NCI-H146 (cell line): Measurements from ENCODE around the gene RIPK4.
"Not testable (repeated sequence)": the region's sequence is repeated elsewhere in the genome, so short reads cannot be mapped to it uniquely, and the experiment has no call there.

Experiments
- DNase-seq: peaks from one replicate; lab custom pipeline; 2025; lab: John Stamatoyannopoulos, UW

Gene RIPK4

DNA sequence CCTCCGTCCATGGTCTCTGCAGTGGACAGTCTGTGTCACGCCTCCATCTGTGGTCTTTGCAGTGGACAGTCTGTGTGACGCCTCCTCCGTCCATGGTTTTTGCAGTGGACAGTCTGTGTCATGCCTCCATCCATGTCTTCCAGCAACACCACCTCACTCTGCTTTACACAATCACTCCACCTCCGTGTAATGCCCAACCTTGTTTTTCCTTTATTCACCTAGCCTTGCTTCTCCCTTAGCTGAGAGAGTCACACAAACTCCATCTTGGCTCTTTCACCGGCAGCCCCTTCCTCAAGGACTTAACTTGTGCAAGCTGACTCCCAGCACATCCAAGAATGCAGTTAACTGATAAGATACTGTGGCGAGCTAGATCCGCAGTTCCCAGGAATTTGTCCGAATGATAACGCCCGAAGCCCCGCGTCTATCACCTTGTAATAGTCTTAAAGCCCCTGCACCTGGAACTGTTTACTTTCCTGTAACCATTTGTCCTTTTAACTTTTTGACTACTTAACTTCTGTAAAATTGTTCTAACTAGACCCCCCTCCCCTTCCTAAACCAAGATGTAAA lies 52.5 kb downstream of the RIPK4 start:
- DNase-seq, result not testable (repeated sequence)

DNA sequence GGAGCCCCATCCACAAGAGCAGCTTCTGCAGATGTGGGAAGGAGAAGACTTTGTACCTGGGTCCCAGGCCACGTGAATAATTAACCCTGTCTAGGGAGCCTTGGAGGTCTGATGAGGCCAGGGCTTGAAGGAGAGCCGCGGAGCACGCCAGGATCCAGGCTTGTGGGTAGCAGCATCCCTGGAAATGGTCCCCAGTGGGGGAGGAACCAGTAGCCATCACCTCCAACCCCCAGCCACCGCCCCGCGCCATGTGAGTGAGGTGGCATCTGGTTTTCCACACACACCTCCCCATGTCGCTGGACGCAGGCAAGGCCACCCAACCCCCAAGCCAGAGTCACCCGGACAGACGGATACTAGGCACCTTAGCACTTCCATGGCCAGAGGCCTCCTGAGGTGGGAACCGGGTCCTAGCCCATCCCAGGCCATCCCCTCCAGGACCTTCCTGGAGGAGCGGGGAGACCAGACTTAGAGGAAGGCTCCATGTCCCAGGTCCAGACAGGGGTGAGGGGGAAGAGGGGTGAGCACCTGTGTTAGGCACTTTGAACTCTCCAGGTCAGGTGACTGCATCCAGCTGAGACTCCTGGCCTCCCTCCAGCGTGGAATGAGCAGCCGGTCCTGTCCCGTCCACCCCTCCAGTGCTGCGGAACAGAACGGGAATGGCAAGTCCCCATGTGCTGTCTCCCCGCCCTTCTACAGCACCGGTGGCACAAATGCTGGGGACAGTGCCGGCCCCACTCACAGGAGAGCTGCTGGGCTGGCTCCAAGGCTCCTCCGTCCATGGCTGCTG lies 53.2 kb downstream of the RIPK4 start:
- DNase-seq, result no peak

DNA sequence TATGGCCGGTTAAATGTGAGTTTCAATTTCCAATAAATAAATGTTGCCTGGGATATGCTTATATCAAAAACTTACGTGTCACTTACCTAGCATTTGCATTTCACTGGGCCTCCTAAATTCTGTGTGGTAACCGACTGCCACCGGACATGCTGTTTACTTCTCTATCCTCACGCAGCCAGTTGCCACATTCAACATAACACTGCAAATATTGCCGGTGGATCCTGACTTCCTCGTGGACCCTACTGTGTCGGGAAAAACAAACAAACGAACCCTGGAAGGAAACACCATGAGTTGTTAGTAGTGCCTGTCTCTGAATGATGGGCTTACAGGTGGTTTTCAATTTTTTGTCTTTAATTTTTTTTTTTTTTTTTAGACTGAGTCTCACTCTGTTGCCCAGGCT lies 54.1 kb downstream of the RIPK4 start:
- DNase-seq, result no peak

DNA sequence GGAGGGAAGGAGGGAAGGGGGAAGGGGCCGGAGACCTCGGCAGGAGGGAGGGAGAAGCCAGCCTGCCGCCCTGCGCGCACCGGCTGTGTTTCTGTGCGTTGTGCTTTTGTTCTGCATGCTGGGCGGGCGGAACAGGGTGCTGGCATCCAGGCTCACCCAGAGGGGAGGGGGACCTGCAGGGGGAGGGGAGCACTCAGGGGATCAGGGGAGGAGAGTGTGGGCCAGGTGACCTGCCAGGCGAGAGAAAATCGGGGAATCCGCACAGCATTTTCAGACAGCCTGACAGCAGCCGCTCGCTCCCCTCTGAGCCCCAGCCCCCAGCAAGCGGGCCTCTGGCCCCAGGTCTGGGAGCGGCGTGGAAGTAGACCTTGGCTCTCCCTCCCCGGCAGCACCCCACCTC lies 54.7 kb downstream of the RIPK4 start:
- no peak for DNase-seq

DNA sequence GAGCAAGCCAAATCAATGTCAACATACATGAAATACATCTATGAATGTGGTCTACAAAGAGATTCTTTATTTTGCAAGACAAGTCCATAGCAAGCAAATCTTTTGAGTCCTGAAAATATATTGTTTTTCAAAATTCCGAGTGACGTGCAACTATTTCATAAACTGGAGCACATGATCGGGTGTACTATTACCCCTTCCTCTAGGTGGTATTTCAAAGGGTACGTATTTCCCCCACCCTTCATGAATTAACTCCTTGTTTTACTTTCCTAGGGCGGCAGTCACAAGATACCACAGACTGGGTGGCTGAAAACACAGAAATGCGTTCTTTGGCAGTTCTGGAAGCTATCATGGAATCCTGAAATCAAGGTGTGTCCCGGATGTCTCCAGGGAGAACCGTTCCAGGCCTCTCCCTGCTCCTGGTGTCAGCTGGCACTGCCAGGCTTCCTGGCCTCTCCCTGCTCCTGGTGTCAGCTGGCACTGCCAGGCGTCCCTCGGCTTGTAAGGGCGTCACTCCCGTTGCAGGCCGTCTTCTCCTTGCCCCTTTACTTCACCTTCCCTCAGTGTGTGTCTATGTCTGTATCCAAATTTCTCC lies 55.3 kb downstream of the RIPK4 start:
- DNase-seq, result no peak

DNA sequence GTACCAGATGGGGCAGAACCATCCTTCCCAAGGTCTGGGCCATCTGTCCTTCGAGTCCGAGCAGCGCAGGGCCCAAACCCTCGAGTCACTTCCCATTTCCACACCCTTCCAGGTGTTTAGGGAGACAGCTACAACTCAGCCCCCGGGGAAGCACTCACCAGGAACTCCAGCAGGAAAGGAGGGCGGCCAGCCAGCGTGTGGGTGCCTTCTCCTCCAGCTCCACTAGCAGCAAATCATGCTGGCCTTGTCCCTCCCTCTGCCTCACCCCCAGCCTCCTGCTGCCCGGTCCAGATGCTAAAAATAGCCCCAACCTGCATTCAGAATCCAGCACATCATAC lies 56.1 kb downstream of the RIPK4 start:
- DNase-seq, result no peak

DNA sequence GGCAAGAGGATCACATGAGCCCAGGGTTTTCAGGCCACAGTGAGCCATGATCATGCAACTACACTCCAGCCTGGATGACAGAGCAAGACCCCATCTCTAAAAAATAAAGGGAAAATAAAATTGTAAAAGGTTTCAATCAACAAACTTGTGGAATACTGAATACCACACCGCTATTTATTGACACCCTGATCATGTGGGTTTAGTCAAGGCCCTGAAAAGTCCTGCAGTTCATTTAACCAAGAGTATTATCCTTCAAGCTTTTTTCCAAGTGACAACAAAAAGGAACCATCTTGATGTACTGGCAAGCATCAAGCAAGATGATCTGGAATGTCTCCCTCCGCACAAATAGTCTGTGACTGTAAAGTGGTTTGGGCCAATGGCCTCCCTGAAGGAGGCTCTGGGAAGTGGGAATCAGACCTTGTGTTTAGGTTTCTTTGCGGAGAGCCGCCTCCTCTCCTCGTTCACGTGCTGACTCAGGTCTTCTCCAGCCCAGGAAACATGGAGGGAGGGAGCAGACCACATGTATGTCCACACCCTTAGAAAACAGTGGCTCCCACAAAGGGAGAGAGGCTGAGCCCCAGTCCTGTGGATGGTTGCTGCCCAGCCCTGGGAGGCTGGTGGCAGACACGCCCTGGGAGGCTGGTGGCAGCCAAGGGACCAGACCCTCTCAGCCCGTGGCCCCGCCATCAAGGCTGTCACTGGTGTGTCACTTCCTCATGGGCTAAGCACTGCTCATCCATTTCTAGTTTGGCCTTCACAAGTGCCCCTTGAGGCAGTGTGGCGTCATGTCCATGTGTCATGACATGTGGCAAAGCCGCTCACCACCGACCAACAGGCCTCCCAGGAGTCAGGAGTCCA lies 56.7 kb downstream of the RIPK4 start:
- no peak for DNase-seq

DNA sequence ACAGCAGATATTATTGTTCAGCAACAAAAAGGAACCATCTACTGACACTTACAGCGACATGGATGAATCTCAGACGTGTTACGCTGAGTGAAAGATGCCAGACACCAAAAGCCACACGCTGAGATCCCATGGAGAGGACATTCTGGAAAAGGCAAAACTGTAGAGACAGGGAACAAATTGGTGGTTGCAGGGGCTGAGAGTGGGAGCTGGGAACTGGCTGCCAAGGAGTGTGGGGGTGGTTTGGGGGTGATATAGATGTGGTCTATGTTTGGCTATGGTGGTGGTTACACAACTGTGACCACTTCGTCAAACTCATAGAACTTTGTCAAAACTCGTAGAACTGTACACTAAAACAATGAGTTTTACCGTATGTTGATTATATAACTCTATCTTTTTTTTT lies 57.7 kb downstream of the RIPK4 start:
- DNase-seq, result no peak

DNA sequence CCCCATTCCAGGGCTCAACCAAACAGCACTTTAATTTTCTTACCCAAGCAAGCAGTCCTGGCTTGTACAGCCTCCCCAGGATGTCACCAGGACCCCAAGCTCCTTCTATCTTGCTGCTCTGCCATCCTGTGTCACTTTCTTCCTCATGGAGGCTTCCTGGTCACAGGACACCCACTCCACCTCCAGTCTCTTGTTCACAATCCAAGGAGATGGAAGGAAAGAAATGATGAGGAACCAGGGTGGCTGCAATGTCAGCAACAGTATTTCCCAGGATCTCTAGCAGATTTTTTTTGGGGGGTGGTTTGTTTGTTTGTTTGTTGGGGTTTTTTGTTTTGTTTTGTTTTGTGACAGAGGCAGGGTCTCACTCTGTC lies 58.9 kb downstream of the RIPK4 start:
- DNase-seq, result no peak

DNA sequence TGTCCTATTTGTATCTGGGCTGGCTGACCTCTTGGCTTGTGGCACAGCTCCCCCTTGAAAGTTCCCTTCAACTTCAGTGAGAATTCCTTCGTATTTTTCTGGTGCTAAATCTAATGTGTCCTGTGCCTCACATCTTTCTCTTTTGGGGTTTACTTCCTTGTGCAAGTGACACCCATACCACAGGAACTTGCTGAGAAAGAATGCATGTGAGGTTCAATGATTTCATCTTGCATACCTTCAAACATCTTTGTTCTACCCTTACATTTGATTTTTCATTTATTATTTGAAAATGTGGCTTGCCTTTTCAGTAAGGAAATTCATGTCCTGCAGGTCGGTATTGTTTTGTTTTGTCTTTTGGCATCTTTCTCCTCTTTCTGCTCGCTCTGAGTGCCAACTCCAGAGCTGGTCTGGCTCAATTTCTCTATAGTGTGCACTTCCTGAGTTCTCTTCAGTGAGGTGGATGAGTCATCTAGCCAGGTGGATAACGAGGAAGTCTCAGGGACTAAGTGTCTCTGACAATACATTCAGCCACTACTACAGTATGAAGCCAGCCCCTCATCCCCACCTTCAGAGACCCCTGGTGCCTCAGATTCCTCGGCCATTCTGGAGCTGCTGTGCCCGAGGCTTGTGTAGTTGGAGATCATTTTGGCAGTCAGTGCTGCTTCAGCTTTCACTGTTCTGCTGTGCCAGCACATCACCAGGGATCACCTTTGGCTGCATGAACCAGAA lies 59.5 kb downstream of the RIPK4 start:
- no peak for DNase-seq

DNA sequence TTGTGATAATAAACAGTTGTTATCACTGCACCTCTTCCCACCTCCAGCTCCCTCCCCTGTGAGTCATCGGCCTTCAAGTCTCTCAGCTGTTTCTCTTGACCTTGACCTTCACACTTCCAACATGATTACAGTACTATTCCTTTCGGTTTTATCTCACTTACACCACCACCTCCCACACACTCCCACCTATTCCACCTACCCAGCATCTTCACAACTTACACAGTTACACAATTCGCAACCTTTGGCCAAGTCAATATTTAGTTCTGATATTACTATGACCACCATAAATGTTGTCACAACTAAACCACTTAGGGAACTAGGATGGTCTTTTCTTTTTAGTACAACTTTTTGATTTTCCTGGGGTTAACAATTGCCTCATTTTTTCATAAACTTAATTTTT lies 60.2 kb downstream of the RIPK4 start:
- peak; percentile 23 for DNase-seq

DNA sequence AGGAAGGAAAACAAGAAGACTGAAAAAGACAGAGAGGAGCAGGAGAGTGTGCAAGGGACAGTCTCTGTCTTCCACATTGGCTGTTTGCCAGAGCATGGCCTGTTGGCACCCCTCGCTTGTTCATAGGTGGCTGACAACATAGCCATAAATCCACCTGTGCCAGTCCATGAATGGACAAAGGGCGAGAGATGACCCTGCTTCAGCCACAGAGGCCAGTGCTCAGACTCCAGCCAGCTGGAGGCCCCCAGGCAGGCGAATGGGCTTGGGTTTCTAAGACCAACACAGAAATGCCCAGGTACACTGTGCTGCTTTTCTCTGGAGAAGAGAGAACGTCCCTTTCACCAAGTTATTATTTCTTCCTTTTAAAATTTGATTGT lies 60.6 kb downstream of the RIPK4 start:
- DNase-seq, result no peak

DNA sequence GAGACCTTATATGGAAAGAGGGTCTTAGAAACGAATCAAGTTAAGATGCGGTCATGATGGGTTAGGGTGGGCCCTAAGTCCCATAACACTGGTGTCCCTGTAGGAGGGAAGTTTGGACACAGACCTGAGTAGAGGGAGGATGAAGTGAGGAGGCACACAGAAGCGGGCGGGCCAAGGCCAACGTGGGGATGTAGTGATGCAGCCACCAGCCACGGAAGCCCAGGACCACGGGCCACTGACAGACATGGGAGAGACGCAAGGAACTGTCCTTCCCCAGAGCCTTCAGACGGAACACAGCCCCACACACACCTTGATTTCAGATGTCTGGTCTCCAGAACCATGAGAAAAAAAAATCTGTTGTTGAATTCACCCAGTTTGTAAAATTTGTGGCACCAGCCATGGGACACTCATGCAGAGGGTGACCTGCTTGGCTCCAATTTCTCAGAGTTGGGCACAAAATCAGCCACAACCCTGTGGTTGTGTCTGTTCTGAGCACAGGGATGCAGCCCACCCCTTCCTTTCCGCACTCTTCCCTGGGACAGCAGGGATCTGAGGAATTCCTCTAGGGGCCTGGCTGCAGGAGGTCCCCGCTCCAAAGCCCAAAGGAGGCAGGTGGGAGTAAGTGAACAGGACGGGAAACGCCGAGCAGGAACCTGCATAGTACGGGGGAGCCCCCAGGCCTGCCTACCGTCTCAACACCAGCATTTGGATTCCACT lies 61.1 kb downstream of the RIPK4 start:
- DNase-seq, result no peak

DNA sequence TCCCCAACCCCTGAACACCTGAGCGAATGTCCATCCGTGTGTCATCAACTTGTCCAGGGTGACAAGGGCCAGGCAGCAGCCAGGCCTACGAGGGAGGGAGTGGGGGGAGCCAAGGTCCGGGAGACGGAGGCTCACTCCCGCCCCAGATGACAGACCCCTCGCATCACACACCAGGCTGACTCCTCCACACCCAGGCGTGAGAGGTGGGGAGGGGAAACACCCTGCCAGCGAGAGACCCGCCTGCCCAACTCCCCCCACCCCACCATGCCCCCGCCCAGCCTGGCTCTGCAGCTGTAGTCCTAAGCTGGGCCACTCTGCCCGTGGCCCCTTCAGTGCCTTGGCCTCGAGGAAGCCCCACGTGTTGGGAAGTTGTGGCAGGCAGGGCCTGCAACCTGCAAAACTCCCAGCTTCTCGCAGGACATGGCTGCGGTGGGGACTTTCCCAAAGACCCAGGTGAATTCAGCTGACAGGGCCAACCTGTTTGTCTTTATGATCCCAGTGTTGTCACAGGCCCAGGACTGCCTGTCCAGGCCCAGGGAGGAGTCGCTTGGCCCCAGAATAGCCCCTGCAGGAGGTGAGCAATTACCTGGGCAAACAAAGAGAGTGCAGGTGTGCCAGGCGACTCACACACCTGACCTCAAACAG lies 62.9 kb downstream of the RIPK4 start:
- DNase-seq, result peak; percentile 93

DNA sequence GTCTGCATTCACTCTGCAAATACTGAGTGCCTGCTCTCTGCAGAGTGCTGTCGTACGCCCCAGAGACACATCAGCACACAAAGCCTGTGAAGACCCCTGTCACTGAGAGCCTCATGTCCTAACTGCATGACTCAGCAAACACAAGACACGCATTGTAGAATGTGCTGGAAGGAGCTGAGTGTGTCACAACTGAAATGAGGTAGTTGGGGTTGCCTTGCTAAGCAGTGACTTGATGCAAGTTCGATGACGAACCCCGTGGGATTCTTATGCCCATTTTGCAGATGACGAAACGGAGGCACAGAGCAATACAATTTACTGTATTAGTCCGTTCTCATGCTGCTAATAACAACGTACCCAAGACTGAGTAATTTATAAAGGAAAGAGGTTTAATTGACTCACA lies 65.1 kb downstream of the RIPK4 start:
- DNase-seq, result no peak

DNA sequence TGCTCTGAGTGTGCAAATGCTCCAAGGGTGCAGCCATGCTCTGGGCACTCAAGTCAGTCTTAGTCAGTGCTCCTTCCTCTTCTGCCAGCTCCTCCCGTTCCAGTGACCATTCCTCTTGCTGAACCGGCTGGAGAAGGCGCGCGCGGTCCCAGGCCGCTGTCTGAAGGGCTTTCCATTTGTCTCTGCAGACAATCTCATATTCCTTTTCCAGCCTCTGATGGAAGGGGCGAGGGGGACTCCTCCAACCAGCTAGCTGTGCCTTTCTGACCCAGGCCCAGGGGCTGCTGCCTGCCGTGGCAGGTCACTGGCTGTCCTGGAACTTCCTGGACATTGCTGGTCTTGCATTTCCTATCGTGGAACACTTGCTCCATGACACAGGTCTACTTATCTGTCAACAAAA lies 67.5 kb downstream of the RIPK4 start:
- DNase-seq, result no peak

DNA sequence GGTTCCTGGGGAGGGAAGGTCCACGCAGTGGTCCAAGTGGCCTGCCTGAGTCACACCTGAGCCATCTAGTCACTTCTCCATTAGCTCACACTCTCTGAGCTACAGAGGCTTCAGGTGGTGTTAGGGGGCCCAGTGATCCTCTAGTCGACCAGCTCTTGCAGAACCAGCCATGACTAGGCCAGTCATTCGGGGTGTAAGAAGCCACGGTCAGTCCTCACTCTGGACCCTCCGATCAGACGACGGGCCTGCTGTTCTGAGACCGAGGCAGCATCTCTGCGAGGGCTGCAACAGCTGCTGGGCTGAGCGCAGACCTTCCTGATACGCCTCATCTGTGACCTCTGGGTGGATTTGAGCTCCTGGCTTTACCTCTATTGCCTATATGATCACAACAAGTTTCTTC lies 68.8 kb downstream of the RIPK4 start:
- DNase-seq, result no peak

DNA sequence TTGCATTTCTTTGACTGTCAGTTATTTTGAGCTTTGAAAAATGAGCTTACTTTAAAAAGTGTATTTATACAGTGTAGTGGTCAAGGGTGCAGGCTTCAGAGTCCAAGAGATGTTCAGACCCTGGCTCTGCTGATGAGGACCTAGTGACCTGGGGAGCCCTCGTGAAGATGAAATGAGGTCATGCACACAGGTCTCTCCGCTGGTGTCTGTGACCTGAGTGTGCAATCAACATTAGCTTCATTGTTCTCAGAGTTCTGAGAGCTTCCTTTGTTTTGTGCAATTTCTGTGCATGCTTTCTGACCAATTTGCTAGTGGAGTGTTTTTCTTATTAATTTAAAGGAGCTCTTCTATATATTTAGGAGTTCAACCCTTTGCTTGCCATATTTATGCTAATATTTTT lies 71.3 kb downstream of the RIPK4 start:
- DNase-seq, result peak; percentile 24

DNA sequence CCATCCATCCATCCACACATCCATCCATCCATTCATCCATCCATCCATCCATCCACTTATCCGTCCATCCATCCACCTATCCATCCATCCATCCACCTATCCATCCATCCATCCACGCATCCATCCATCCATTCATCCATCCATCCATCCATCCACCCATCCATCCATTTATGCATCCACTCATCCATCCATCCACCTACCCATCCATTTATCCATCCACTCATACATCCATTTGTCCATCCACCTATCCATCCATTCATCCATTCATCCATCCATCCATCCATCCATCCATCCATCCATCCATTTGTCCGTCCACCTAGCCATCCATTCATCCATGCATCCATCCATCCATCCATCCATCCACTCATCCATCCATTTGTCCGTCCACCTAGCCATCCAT lies 72.8 kb downstream of the RIPK4 start:
- DNase-seq, result not testable (repeated sequence)

DNA sequence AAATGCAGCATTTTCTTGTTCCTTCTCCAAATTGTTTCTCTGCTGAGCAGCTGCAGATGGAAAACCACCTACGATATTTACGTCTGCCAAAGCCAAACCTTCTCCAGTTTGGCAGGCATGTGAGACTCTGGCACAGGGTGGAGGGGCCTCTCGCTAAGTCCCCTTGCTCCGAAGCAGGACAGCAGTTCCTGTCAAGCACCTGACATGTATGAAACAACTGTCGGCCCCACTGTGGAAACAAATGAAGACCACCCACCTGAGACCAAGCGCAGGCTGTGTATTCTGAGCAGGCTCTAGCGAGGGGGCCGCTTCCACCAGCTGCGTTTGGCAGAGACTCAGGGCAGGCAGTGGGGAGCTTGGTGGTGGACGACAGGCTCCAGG lies 74.7 kb downstream of the RIPK4 start:
- DNase-seq, result no peak
